Measurements from ENCODE around the gene VILL. TPM values are rescaled to one million over a fixed set of nuclear protein-coding genes. Genes with fewer than 3 reads are reported as not detected.

The VILL gene
- total and polyA plus RNA-seq, 2 donors (not counting 3 experiments of a cell fraction or from before 2014, with no cell fraction given): 9.0 to 10.0 TPM

GRCh38 chr3:37985637-37986320 lies 4.8 kb upstream of the VILL start:
- Histone ChIP-seq H3K79me2 (ENCODE audit: control insufficient read depth, insufficient read depth, low read length) (no peaks in the 10 kb centered on the region), H3K9me1 (replicated peaks; ENCODE audit: control insufficient read depth, extremely low read depth, insufficient read depth, low read length) (no peaks in the 10 kb centered on the region), H3K36me3 (ENCODE audit: control insufficient read depth in 2 of 2, extremely low read depth in 1 of 2, insufficient read depth in 2 of 2, low read length in 2 of 2) (peaks cover 0 to 3% of the 10 kb centered on the region in 2 experiments), H3K27me3 (ENCODE audit: control insufficient read depth in 2 of 2, insufficient read depth in 2 of 2, low read length in 2 of 2) (no peaks in the 10 kb centered on the region), H3K9me3 (replicated peaks; ENCODE audit: control insufficient read depth, insufficient read depth, low read length) (no peaks in the 10 kb centered on the region), H3K4me1 (ENCODE audit: control insufficient read depth, extremely low read depth, insufficient read depth, low read length) (no peaks in the 10 kb centered on the region), H3K9ac (replicated peaks; ENCODE audit: extremely low read depth, insufficient read depth, low read length) (no peak overlapping the region), H4K20me1 (replicated peaks; ENCODE audit: control insufficient read depth, extremely low read depth, insufficient read depth, low read length) (no peaks in the 10 kb centered on the region), H3K4me3 (replicated peaks in 1 of 3; ENCODE audit: insufficient read depth in 1 of 3, low read depth in 1 of 3, low read length in 3 of 3) (no peak overlapping the region), H3K27ac (ENCODE audit: insufficient read depth, low read depth, low read length) (no peak overlapping the region), H2AFZ (ENCODE audit: low read depth, low read length) (no peak overlapping the region), H3K4me2 (ENCODE audit: insufficient read depth, low read length) (no peak overlapping the region)
- FAIRE-seq (peak; percentile 8), DNase-seq (ENCODE audit: low read depth, low spot score) (no peak)
- BruUV-seq (replicated peaks): no TSS peak
- dilution Hi-C loops (cut with MboI; ENCODE audit: extremely low pct_ligation_motif_present, low sequenced_read_pairs): no loop called here
- intact Hi-C loops (cut with micrococcal nuclease): no loop called here
- TF ChIP-seq, protein P1, sequence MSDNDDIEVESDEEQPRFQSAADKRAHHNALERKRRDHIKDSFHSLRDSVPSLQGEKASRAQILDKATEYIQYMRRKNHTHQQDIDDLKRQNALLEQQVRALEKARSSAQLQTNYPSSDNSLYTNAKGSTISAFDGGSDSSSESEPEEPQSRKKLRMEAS (IDR thresholded peaks at IDR 0.05; ENCODE audit: insufficient read depth, insufficient read length): no peak
- TF ChIP-seq MYC (IDR thresholded peaks at IDR 0.05; ENCODE audit: low read depth, low read length): no peak
- TF ChIP-seq GATA2 (IDR thresholded peaks at IDR 0.05; ENCODE audit: insufficient read depth, insufficient read length, low read depth, low read length): no peak
- TF ChIP-seq, protein P2, sequence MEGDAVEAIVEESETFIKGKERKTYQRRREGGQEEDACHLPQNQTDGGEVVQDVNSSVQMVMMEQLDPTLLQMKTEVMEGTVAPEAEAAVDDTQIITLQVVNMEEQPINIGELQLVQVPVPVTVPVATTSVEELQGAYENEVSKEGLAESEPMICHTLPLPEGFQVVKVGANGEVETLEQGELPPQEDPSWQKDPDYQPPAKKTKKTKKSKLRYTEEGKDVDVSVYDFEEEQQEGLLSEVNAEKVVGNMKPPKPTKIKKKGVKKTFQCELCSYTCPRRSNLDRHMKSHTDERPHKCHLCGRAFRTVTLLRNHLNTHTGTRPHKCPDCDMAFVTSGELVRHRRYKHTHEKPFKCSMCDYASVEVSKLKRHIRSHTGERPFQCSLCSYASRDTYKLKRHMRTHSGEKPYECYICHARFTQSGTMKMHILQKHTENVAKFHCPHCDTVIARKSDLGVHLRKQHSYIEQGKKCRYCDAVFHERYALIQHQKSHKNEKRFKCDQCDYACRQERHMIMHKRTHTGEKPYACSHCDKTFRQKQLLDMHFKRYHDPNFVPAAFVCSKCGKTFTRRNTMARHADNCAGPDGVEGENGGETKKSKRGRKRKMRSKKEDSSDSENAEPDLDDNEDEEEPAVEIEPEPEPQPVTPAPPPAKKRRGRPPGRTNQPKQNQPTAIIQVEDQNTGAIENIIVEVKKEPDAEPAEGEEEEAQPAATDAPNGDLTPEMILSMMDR (IDR thresholded peaks at IDR 0.05; ENCODE audit: extremely low read depth in 1 of 2, insufficient read depth in 1 of 2, low read depth in 1 of 2, low read length in 2 of 2): peak in 1 of 2 donors; percentile 1
- no peak for TF ChIP-seq POLR2A (IDR thresholded peaks at IDR 0.05; ENCODE audit: low read depth, low read length)
- TF ChIP-seq JUN (IDR thresholded peaks at IDR 0.05; ENCODE audit: borderline replicate concordance, insufficient read depth, insufficient read length, low read depth): no peak
- no peak for TF ChIP-seq FOS (IDR thresholded peaks at IDR 0.05; ENCODE audit: borderline replicate concordance, insufficient read depth, low read length)
- no peak for TF ChIP-seq POLR2AphosphoS5 (IDR thresholded peaks at IDR 0.05; ENCODE audit: insufficient read depth, low read depth, low read length)
- POLR2A ChIA-PET: no interaction called here
- CTCF ChIA-PET: interaction anchor here (1.2 to 6.4 kb wide), 4 partner anchors 8 to 130 kb away, joined by 3 to 35 read pairs (median 9); no protein-coding TSS in a partner anchor
